Activated gamma-delta T cell treated with anti-CD3 and anti-CD28 coated beads, Interleukin-2, amount 50 U/mL, for 16 hours (primary cell): ENCODE measurements around the gene SMARCD2.
"Not testable (repeated sequence)": the region's sequence is repeated elsewhere in the genome, so short reads cannot be mapped to it uniquely, and the experiment has no call there.

ENCODE experiments used
- DNase-seq: peaks from one replicate; pipeline ENCODE4 v3.0.0-alpha.2; 2020; ENCODE audit warnings: low read depth

The SMARCD2 gene

GRCh38 chr17:63850401-63850800 is 7.9 kb upstream of the SMARCD2 start:
- no peak for DNase-seq

DNA sequence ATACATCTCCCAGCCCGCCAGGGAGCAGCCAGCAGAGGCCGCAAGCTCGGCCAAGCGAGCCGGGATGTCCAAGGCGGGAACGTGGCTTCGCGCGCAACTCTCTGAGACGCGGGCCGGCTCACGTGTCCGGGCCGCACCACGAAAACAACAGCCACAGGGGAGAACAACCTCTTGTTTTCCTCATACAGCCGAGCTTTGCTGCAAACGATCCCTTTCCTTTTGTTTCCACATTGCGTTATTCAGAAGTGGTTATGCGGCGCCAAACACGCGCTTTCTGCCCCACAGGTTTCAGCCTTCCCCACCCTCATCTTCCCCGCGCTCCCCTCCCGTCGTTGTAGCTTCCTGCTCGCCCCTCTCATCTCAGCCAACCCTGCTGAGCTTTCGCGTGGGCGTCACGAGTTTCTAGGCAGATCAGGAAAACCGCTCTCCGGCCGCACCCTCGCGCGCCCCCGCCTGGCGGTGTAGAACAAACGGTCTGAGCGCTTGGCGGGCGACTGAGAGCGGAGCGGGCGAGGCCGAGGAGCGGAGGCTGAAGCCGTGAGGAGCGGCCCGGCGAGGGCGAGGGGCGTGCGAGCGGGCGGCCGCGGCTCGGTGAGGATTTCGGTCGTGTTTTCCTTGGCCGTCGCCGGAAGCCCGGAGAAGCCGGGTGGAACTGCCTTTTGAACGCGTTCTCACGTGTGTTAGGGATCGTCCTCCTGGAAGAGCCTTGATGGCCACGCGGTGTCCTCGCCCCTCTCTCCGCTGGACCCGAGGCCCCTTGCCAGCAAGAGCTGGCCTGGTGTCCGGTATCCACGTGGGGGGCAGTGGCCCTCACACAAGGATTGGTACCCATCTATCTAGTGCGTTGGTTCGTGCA is 6.6 kb upstream of the SMARCD2 start:
- DNase-seq: peak; percentile 92

- no peak for DNase-seq
Measured at GRCh38 chr17:63847525-63848249, 5.2 kb upstream of the SMARCD2 start.

GRCh38 chr17:63845509-63845908 is 3.0 kb upstream of the SMARCD2 start:
- no peak for DNase-seq

- no peak for DNase-seq
Measured at GRCh38 chr17:63843910-63844677, 1.6 kb upstream of the SMARCD2 start.

- not testable (repeated sequence) for DNase-seq
Measured at GRCh38 chr17:63843387-63843888, 953 bp upstream of the SMARCD2 start.

GRCh38 chr17:63842173-63842539 is 329 bp downstream of the SMARCD2 start:
- no peak for DNase-seq

GRCh38 chr17:63841350-63842172 is 924 bp downstream of the SMARCD2 start:
- no peak for DNase-seq

DNA sequence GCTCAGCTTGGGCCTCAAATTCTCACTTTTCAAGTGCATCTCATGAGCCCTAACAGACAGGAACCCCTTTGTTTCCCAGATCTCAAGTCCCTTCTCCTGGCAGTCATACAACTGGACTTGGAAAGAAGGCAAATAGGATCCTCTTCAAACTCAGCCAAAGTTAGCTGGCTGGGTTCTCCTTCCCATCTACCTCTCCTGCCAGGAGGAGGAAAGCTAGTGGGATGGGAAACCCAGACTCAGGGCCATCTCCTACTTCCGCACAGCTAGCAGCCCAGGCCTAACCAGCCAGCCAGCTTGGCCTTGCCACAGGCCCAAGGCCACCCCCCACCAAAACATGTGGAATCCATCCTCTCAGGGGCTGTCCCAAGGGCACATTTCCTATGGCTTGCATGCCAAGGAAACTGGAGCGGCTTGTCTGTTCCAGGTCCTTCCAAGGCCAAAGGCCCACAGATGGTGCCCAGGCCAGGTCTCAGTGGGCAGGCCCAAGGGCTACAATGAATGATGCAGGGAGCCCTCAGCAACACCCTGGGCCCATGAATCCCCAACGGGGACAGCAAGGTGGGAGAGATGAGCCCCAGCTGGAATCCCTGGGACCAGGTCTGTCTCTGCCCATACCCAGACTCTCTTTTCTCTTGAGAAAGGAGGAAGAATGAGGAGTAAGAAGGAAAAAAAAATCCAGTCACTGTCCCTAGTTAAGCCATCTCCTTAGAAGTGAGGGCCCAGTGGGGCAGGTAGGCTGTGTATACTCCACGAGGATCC is 1.7 kb downstream of the SMARCD2 start:
- no peak for DNase-seq

- DNase-seq: no peak
Measured at GRCh38 chr17:63838631-63839171, 3.8 kb downstream of the SMARCD2 start.

DNA sequence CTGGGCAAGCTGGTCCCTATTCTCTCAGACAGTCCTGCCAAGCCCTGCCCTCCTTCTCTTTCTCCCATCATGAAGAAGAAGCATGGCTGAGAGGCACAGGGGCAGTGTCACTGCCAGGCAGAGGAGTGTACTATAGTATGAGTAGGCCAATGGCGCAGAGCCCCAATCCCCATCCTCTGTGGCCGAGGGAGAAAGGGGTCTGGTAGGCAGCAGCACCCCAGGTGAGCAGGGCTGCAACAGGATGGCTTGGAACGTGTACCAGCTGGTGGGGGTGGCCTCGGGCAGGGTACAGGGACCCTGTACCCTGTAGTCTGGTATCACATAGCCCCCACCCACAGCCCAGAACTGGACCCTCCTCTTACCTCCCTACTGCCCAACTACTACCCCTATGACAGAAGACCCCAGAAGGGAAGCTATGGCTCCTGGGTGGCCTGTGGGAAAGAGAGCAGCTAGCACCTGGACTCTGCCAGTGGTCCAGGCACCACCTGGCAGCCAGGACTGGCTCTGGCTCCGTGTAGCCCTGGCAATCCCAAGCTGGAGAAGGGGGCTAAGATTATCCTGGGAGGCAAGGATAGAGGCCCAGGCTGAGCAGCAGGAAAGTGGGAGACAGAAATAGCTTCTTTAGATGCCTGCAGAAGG is 4.4 kb downstream of the SMARCD2 start:
- DNase-seq: no peak

GRCh38 chr17:63837480-63837879 is 5.0 kb downstream of the SMARCD2 start:
- no peak for DNase-seq

DNA sequence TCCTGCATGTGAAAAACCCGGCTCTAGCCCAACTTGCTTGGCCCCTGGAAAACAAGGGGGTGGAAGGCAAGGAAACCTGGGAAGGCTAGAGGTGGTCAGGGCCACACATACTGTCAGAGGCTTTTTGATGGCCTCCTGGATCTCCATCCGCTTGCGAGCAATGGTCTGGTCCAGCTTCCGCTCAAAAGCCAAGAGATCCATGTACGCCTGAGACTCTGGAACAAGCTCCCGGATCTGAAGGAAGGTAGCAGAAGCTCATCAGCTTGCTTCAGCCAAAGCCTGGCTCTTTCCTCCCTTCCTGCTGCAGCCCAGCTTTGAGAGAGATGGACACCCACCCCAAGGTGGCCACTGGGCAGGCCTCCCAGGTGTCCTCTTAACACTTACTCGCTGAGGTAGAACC is 5.7 kb downstream of the SMARCD2 start:
- no peak for DNase-seq

GRCh38 chr17:63835167-63835720 is 7.2 kb downstream of the SMARCD2 start:
- no peak for DNase-seq

DNA sequence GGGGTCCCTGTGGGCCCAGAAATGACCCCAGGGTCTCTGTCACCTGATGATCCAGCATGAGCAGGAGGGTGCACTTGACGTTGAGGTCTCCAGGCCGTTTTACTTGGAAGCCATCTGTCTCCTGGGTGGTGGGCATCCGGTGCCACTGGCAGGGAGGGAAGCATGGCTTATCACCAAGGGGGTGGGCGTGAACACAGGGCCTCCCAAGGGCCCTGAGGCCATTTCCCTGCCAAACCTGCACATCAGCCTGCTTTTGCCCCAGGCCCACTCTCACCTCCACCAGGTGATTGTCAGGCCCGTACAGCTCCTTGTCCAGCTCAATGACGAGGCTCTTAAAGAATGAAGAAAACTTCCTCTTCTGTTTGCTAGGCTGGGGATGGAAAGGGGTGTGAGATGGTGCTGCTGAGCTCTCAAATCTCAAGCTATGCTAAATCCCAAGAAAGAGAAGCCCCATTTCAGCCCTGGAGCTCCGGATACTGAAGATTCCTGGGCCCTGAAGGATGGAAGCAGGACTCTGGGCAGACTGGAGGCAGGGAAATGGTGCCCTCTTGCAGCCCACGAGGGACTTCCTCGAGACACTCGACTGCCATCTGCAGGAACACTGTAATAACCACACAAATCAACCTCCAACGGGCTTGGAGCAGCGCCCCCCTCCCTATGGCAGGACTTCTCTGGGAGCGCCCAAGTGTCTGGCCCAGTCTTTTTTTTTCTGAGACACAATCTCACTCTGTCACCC is 7.9 kb downstream of the SMARCD2 start:
- peak; percentile 45 for DNase-seq

DNA sequence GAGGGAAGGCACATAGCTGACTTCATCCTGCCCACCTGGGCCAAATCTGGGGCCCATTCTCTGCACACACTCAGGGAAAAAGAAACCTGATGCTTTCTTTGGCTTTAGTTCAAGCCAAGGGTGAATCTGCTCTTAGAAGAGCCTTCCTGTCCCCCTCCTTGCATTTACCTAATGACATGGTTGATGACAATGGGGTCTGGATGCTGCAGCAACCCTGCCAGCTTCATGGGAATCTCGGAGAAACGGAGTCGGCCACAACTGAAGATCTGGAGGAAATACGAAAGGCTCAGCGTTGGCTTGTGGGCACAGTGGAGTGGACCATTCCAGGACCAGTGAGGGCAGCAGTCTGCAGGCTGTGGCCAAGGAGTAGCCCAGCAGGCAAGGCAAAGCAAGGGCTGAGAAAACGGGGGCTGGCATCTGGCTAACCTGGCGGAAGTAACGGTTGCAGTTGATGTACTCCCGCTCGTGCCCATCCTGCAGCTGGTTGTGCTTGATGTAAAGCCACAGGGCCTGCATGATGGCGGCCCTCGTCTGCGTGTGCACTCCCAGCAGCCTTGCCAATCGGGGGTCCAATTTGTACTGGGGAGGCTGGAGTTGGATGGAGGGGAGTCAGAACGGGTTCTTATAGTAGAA is 8.6 kb downstream of the SMARCD2 start:
- no peak for DNase-seq

DNA sequence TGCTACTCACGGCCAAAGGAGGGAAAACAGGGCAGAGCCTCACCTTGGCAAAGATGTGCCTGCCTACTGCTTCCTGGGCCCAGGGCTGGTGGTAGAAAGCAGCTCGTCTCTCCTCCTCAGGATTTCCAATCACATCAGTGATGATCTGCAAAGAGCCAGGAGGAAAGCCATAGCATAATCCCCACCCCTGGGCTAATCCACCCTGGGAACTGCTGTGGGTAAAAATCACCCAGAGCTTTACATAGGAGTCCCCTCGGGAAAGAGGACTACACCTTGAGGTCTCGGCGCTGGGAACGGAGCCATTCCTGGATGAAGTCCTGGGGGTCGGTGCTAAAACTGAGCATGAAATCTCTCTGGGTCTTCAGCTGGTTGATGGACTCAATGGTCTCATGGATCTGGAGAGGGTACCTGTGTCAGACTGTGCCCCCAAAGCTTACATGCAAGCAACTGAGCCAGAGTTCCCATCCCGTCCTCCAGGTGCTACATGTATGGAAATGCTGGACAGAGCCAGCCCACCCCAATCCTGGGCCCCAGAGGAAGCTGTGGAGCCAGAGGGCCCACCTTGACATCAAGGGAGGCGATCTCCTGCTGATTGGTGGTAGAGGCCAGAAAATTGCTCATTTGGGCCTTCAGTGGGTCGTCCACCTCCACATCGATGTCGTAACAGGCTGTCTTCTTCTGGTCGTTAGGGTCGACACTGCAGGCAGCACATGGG is 9.3 kb downstream of the SMARCD2 start:
- DNase-seq: no peak

DNA sequence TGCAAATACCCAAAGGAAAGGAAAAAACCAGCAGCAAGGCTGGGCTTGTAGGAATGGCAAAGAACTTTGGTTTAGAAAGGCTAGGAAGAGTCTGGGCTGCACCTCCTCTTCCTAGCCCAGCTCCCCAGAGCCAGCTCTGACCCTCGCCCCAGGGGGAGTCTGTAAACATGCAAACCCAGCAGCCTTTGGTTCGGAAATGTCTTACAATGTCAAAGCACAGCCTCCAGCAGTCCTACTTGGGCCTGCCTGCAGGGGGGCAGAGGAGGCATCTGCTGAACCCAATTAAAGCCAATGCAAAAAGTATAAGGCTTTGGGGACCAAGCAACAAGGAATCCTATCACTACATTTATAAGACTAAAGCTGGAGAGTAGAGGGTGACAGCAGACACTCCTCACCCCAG is 10.0 kb downstream of the SMARCD2 start:
- DNase-seq: no peak
